HG02943 (cell line): ENCODE results near the gene KRTAP4-5.
"Not testable (repeated sequence)": the region's sequence is repeated elsewhere in the genome, so short reads cannot be mapped to it uniquely, and the experiment has no call there.

Experiments used
- ATAC-seq: cut with Tn5 transposase; IDR thresholded peaks from one replicate; pipeline ENCODE4 v1.9.1; 2021; ENCODE audit warnings: mild to moderate bottlenecking, low read depth, moderate library complexity; ENCODE audit not compliant: unreplicated experiment

Gene KRTAP4-5

GRCh38 chr17:41149652-41149985, at the start of gene KRTAP4-5:
Gene KRTAP4-5 (minus strand): TSS chr17:41149825. CDS start chr17:41149767, 58 bp downstream.
- no peak for ATAC-seq

GRCh38 chr17:41196068-41196467, 46.4 kb upstream of the KRTAP4-5 start:
- ATAC-seq: no peak

- ATAC-seq: no peak
Observed at GRCh38 chr17:41190328-41190727, 40.7 kb upstream of the KRTAP4-5 start.

GRCh38 chr17:41189837-41190318, 40.3 kb upstream of the KRTAP4-5 start, which contains the start of gene KRTAP9-1:
Gene KRTAP9-1 (plus strand): TSS chr17:41189887. CDS start chr17:41189887, 0 bp downstream.
- not testable (repeated sequence) for ATAC-seq

GRCh38 chr17:41186872-41187271, 37.2 kb upstream of the KRTAP4-5 start:
- no peak for ATAC-seq

- no peak for ATAC-seq
Observed at GRCh38 chr17:41185001-41185400, 35.4 kb upstream of the KRTAP4-5 start.

GRCh38 chr17:41184480-41184961, 34.9 kb upstream of the KRTAP4-5 start, which contains the start of gene KRTAP4-1:
Gene KRTAP4-1 (minus strand): TSS chr17:41184911. CDS start chr17:41184854, 57 bp downstream.
- no peak for ATAC-seq

GRCh38 chr17:41178843-41179616, 29.4 kb upstream of the KRTAP4-5 start:
- no peak for ATAC-seq

GRCh38 chr17:41178341-41178740, 28.7 kb upstream of the KRTAP4-5 start:
- ATAC-seq: no peak

- no peak for ATAC-seq
Observed at GRCh38 chr17:41177727-41178271, 28.2 kb upstream of the KRTAP4-5 start, which contains the start of gene KRTAP4-2. Gene KRTAP4-2 (minus strand): TSS chr17:41178221. CDS start chr17:41178164, 57 bp downstream.

GRCh38 chr17:41176744-41177387, 27.2 kb upstream of the KRTAP4-5 start:
- no peak for ATAC-seq

- no peak for ATAC-seq
Observed at GRCh38 chr17:41171886-41172285, 22.3 kb upstream of the KRTAP4-5 start.

- ATAC-seq: no peak
Observed at GRCh38 chr17:41168121-41168520, 18.5 kb upstream of the KRTAP4-5 start, which contains the start of gene KRTAP4-3. Gene KRTAP4-3 (minus strand): TSS chr17:41168221. CDS start chr17:41168172, 49 bp downstream.

GRCh38 chr17:41167561-41167960, 17.9 kb upstream of the KRTAP4-5 start:
- no peak for ATAC-seq

GRCh38 chr17:41163828-41164227, 14.2 kb upstream of the KRTAP4-5 start:
- no peak for ATAC-seq

GRCh38 chr17:41160648-41161047, 11.0 kb upstream of the KRTAP4-5 start, which contains the start of gene KRTAP4-4:
Gene KRTAP4-4 (minus strand): TSS chr17:41160748. CDS start chr17:41160691, 57 bp downstream.
- no peak for ATAC-seq

- ATAC-seq: not testable (repeated sequence)
Observed at GRCh38 chr17:41160190-41160589, 10.6 kb upstream of the KRTAP4-5 start.

- no peak for ATAC-seq
Observed at GRCh38 chr17:41153856-41154255, 4.2 kb upstream of the KRTAP4-5 start.

- ATAC-seq: no peak
Observed at GRCh38 chr17:41151525-41151924, 1.9 kb upstream of the KRTAP4-5 start.

- no peak for ATAC-seq
Observed at GRCh38 chr17:41150026-41150425, 401 bp upstream of the KRTAP4-5 start.
